Large intestine (tissue), 3 donors: ENCODE measurements around the gene MAML3. TPM values are rescaled to one million over a fixed set of nuclear protein-coding genes. Genes with fewer than 3 reads are reported as not detected.

Experiments
- DNase-seq, 2 donors: peaks; one replicate each; pipeline versions ENCODE4 v3.0.0 to v3.0.0-alpha.2; 2013
- H3K27ac ChIP-seq: one replicate; pipeline ENCODE4 v1.5.1; 2013; ENCODE audit warnings: low read length
- H3K27me3 ChIP-seq: 2 replicates; pipeline ENCODE4 v1.6.1; 2013; ENCODE audit warnings: low read length; ENCODE audit not compliant: control insufficient read depth, insufficient read depth
- H3K36me3 ChIP-seq: 2 replicates; pipeline ENCODE4 v1.6.1; 2013; ENCODE audit warnings: low read length; ENCODE audit not compliant: control insufficient read depth, insufficient read depth
- H3K4me1 ChIP-seq: one replicate; pipeline ENCODE4 v1.6.1; 2013; ENCODE audit warnings: low read length; ENCODE audit not compliant: control insufficient read depth, insufficient read depth
- H3K4me3 ChIP-seq: one replicate; pipeline ENCODE4 v1.5.1; 2013; ENCODE audit warnings: low read length
- H3K9me3 ChIP-seq: one replicate; pipeline ENCODE4 v1.6.1; 2013; ENCODE audit warnings: mild to moderate bottlenecking, low read depth, low read length, moderate library complexity; ENCODE audit not compliant: control insufficient read depth
- WGBS: methylation state at CpG from one replicate; pipeline ENCODE4 v1.1.5; 2013; ENCODE audit warnings: low lambda C conversion rate; ENCODE audit not compliant: insufficient coverage; 5-methylcytosine and 5-hydroxymethylcytosine counted together
- polyA plus RNA-seq: library from polyadenylated mRNA; unstranded; fragments of 120-200 nt; gene quantifications from one replicate; pipeline ENCODE4 v1.2.1, GENCODE V29; 2013

The MAML3 gene
- polyA plus RNA-seq, 1 donor: 10.6 TPM

- Histone ChIP-seq H3K9me3 (no peaks in the 10 kb centered on the region), H3K27me3 (no peaks in the 10 kb centered on the region), H3K4me3 (no peak overlapping the region), H3K4me1 (no peaks in the 10 kb centered on the region), H3K27ac (no peak overlapping the region), H3K36me3 (no peaks in the 10 kb centered on the region)
- no CpG with 5 or more reads among the region's 2 CpGs for WGBS
- no peak for DNase-seq
Observed at GRCh38 chr4:140157341-140157740, 3.4 kb upstream of the MAML3 start.

GRCh38 chr4:140156529-140157171, 2.7 kb upstream of the MAML3 start:
- Histone ChIP-seq H3K9me3 (no peaks in the 10 kb centered on the region), H3K27me3 (no peaks in the 10 kb centered on the region), H3K4me3 (no peak overlapping the region), H3K36me3 (no peaks in the 10 kb centered on the region), H3K27ac (no peak overlapping the region), H3K4me1 (no peaks in the 10 kb centered on the region)
- no CpG with 5 or more reads among the region's 4 CpGs for WGBS
- no peak for DNase-seq

GRCh38 chr4:140154572-140154891, 548 bp upstream of the MAML3 start:
- DNase-seq: no peak
- H3K4me3 ChIP-seq: peak overlapping the region; percentile 81
- no CpG with 5 or more reads among the region's 3 CpGs for WGBS
- H3K36me3 ChIP-seq: no peaks in the 10 kb centered on the region
- H3K27me3 ChIP-seq: no peaks in the 10 kb centered on the region
- H3K27ac ChIP-seq: peak overlapping the region; percentile 99
- H3K4me1 ChIP-seq: no peaks in the 10 kb centered on the region
- no peaks in the 10 kb centered on the region for H3K9me3 ChIP-seq

- DNase-seq: no peak
- H3K4me1 ChIP-seq: peaks cover 3% of the 10 kb centered on the region
- H3K36me3 ChIP-seq: no peaks in the 10 kb centered on the region
- H3K4me3 ChIP-seq: peak overlapping the region; percentile 81
- WGBS: no CpG with 5 or more reads among the region's 14 CpGs
- no peaks in the 10 kb centered on the region for H3K9me3 ChIP-seq
- H3K27ac ChIP-seq: peak overlapping the region; percentile 99
- no peaks in the 10 kb centered on the region for H3K27me3 ChIP-seq
Observed at GRCh38 chr4:140153419-140153717, 616 bp downstream of the MAML3 start.

DNA sequence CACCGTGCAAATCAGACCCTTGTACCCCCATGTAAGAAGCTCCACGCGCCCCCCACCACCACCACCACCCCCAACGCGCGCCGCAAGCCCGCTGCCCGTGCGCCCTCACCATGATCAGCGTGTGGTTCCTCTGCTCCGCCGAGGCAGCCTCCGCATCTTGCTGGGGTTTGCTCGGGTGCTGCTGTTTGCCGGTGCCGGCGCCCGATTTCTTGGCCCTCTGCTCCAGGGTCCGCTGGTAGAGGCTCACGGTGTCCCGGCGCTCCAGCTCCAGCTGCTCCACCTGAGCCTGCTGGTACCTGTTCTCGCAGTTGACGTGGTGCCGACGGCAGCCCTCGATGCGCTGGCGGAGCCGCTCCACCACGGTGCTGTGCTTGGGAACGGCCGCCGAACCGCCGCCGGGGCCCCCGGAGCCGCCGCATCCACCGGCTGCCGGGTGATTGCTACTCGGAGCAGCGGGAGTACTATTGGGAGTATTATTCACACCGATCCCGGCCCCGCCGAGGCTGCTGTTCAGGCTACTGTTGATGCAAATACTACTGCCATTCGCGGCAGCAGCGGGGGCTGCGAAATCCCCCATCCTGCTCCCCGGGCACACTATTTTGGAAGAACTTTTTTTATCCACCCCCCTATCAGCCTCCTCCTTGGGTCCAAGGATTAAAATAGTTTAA, 1.1 kb downstream of the MAML3 start:
- H3K4me1 ChIP-seq: peaks cover 3% of the 10 kb centered on the region
- no peaks in the 10 kb centered on the region for H3K9me3 ChIP-seq
- no CpG with 5 or more reads among the region's 54 CpGs for WGBS
- no peaks in the 10 kb centered on the region for H3K36me3 ChIP-seq
- peak overlapping the region; percentile 81 for H3K4me3 ChIP-seq
- peak; percentile 35 to 83 for DNase-seq
- peak overlapping the region; percentile 99 for H3K27ac ChIP-seq
- H3K27me3 ChIP-seq: no peaks in the 10 kb centered on the region

GRCh38 chr4:140152013-140152703, 1.8 kb downstream of the MAML3 start:
- DNase-seq: peak; percentile 78 to 96
- no peaks in the 10 kb centered on the region for H3K9me3 ChIP-seq
- peaks cover 3% of the 10 kb centered on the region for H3K4me1 ChIP-seq
- H3K36me3 ChIP-seq: no peaks in the 10 kb centered on the region
- no peaks in the 10 kb centered on the region for H3K27me3 ChIP-seq
- WGBS: 6% methylated on average over 3 of the region's 50 CpGs
- H3K27ac ChIP-seq: peak overlapping the region; percentile 99
- H3K4me3 ChIP-seq: peak overlapping the region; percentile 81

- WGBS: no CpG with 5 or more reads among the region's 11 CpGs
- Histone ChIP-seq H3K27ac (peak overlapping the region; percentile 99), H3K36me3 (no peaks in the 10 kb centered on the region), H3K9me3 (no peaks in the 10 kb centered on the region), H3K4me3 (peak overlapping the region; percentile 81), H3K4me1 (peaks cover 3% of the 10 kb centered on the region), H3K27me3 (no peaks in the 10 kb centered on the region)
- DNase-seq: peak; percentile 92 to 98
Observed at GRCh38 chr4:140151699-140152012, 2.3 kb downstream of the MAML3 start.

- H3K36me3 ChIP-seq: no peaks in the 10 kb centered on the region
- H3K27ac ChIP-seq: peak overlapping the region; percentile 99
- H3K27me3 ChIP-seq: no peaks in the 10 kb centered on the region
- peak; percentile 90 to 94 for DNase-seq
- H3K4me1 ChIP-seq: peaks cover 3% of the 10 kb centered on the region
- no CpG with 5 or more reads among the region's 84 CpGs for WGBS
- H3K4me3 ChIP-seq: peak overlapping the region; percentile 81
- H3K9me3 ChIP-seq: no peaks in the 10 kb centered on the region
Observed at GRCh38 chr4:140150886-140151698, 2.9 kb downstream of the MAML3 start.

DNA sequence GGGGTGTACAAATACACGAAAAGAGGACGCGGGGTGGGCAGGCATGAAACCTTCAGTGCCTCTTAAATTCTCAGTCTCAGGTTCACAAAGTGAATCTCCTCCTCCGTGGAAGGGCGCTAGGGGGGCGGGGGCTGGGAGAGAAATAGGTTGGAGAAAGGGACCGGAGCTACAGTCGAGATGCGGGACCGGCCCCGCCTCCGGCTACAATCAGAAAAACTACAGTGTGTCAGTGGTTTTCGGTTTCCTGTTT, 3.4 kb downstream of the MAML3 start:
- Histone ChIP-seq H3K4me1 (peaks cover 3% of the 10 kb centered on the region), H3K9me3 (no peaks in the 10 kb centered on the region), H3K4me3 (peak overlapping the region; percentile 81), H3K27ac (peak overlapping the region; percentile 99), H3K36me3 (no peaks in the 10 kb centered on the region), H3K27me3 (no peaks in the 10 kb centered on the region)
- no peak for DNase-seq
- no CpG with 5 or more reads among the region's 13 CpGs for WGBS

- H3K27ac ChIP-seq: peak overlapping the region; percentile 99
- 0% methylated on average over 1 of the region's 20 CpGs for WGBS
- no peaks in the 10 kb centered on the region for H3K36me3 ChIP-seq
- no peaks in the 10 kb centered on the region for H3K27me3 ChIP-seq
- H3K4me3 ChIP-seq: peak overlapping the region; percentile 81
- no peaks in the 10 kb centered on the region for H3K9me3 ChIP-seq
- H3K4me1 ChIP-seq: peaks cover 3% of the 10 kb centered on the region
- DNase-seq: peak; percentile 60 to 82
Observed at GRCh38 chr4:140149846-140150635, 3.9 kb downstream of the MAML3 start.
